ENCODE results near the gene EDA.
A peak's percentile ranks its signal among the peaks of the same experiment; 100 is the strongest.

Gene EDA

GRCh38 chrX:70029863-70030262 lies 413.9 kb downstream of the EDA start:
- no peak for DNase-seq

DNA sequence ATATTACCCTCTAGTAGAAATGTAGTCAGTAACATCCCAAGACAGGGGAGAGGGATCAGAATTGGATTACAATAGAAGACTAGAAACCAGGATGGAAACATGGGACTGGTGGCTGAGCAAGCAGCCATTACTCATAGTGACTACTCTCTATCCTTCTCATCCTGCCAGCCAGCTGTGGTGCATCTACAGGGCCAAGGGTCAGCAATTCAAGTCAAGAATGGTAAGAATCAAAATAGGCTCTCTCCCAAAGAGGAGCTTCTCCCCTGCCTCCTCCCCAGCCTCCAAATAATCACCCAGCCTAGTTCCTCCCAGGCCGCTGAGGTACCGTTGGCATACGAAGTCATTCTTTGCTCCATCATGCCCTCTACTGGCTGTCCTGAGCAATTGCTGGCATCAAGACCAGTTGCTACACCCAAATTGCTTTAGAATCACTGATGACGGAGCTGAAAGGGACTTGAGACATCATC lies 414.4 kb downstream of the EDA start:
- DNase-seq = peak; percentile 61

- DNase-seq = no peak
These were observed 416.9 kb downstream of the EDA start for GRCh38 chrX:70032792-70033191.

GRCh38 chrX:70033348-70034051 lies 417.6 kb downstream of the EDA start:
- peak; percentile 42 for DNase-seq

DNA sequence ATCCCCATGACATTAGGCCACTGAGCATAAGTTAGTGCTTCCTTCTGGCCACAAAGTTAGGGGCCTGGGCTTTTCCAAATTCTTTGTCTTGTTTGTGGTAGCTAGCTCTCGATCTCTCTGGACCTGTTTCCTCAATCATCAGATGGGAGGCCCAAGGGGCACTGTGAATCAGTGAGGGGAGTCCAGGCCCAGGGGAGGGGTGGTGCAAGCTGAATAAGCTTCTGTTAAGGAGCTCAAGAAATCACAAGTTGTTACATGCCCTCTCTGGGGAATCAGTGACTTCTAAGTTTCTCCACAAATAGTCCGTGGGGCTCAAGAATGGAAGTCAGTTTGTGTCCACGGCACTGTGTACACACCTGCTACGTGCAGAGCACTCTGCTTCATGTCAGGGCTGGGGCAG lies 418.7 kb downstream of the EDA start:
- no peak for DNase-seq

DNA sequence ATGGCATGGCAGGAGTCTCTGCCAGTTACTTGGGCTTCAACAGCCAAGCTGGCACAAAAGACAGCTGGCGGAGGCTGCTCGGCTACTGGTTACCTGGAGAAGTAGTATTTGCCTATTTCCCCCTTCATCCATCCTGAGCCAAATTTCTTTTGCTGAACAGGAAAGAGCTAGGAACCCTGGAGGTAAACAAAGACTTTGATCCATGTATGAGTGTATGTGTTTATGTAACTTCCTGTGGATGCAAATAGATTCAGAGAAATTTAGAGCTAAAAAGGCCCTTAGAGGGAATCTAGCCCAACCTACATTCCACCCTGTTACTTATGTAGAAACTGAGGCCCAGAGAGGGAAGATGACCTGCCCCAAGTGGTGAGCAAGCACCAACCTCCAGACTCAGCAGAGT lies 422.6 kb downstream of the EDA start:
- no peak for DNase-seq

DNA sequence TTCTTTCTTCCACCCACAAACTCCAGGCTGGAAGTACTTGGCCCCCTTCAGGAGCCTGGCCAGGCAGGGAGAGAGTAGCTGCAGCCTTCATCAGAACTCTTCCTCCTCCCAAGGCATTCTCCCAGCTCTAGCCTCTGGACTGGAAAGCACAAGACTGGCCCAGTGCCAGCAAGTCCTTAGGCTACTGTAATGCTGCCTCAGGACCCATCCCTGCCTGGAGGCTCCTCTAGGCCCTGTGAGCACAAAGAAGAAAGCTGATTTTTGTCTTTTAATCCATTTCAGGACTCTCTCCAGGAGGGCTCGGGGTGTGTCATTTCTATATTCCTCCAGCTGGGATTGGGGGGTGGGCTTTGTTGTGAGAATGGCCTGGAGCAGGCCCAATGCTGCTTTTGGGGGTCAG lies 423.0 kb downstream of the EDA start:
- no peak for DNase-seq

- DNase-seq = no peak
These were observed 423.8 kb downstream of the EDA start for GRCh38 chrX:70039758-70040157.

DNA sequence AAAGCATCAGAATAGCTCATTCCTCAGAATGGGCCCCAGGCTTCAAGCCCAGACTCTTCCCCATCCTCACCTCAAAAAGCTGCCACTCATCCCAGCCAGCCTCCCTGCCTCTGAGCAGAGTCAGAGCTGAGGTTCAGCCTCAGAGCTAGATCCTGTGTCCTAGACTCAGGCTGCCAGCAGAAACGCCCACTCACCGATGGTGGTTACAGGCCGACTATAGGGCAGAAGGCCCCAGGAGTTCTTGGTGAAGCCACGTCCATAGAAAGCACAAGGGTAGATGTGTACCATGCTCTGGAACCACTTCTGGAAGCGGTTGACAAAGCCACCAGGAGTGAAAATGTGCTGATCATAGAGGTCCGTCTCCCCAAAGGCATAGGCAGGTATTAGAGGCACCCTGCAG lies 426.1 kb downstream of the EDA start:
- DNase-seq = no peak

GRCh38 chrX:70042399-70043371 lies 426.8 kb downstream of the EDA start:
- DNase-seq = no peak

GRCh38 chrX:70043685-70044084 lies 427.8 kb downstream of the EDA start:
- DNase-seq = no peak

DNA sequence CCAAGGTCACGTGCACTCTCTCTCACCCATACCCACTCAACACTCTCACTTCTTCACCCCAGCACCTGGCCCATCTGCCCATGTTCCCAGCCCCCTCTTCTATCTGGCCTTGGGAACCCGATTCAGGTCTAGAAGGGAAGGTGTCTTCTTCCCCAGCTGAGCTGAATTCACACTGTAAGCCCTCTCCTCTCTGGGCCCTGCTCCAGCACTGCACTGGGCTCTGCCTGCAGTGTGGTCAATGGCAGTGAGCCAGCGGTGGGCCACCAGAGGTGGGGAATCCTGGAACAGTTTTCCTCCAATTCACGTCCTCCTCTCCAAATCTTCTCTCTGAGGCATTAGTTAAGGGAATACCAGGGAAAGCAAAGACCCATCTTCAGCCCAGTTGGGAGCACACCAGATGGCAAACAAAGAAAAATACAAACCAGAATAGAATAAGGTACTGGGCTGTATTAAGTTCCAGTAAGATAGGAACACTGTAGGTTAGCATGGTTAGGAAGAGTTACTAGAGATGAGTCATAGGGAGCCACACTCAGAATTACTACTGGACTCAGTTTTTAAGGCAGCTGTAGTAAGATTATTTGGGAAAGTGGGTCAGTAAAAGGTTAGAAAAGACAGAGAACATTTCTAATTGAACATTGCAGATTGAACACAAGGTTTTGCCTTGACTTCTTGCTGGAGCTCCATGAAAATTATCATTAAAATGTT lies 428.8 kb downstream of the EDA start:
- DNase-seq = no peak

DNA sequence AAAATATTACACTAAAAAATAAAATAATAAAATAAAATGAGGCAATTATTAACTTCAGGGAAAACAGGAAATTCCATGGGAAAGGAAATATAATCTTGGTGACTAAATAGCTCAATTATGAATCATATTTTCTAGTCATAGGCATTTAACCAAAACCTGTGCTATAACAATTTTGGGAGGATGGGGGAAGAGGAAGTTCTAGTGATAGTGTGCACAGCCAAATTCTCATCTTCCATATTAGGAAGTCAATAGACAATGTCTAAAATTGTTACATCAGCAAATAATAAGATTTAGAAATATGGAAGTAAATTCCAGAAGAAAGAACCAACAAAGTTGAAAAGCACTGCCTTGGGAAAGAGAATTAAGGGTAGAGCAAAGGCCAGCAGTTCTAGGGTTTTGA lies 431.1 kb downstream of the EDA start:
- no peak for DNase-seq

DNA sequence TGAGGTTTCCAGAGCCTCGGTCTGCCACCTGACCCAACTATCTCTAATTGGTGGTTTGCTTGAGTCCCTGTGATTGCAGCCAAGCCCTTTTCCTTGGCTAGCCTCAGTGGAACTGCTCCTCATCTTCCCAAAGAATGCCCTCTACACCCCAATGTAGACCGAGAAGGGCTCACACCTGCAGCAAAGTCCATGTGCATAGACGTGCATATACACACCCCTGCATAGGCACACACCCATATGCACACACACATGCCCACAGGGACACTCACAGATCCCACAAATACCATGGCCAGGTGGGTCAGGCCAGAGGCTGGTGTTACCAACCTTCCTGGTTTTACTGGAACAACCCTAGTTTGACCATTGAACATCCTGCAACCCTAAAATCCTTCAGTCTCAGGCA lies 433.5 kb downstream of the EDA start:
- DNase-seq = no peak

DNA sequence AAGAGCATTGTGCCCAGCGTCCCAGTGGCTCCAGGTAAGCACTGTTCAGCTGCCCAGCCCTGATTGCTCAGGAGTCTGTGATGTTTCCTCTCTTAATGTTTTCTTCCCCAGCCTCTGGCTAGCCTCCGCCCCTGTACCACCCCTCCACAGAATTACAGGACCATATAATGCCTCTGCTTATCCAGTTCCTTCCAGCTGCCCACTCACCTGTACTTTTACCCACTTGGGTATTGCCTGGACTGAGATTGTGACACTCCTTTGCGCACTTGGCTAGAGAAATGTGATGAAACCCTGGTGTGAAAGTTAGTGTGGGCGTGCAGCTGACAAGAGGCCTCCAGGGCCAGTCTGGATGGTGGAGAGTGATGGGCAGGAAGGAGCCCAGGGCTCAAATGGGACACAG lies 434.0 kb downstream of the EDA start, which contains the start of gene AWAT2:
Gene AWAT2, minus strand, starts transcription at position 14 of the 400 bp plus-strand sequence. Its CDS starts 6 bp downstream, at position 8.
- DNase-seq = no peak

DNA sequence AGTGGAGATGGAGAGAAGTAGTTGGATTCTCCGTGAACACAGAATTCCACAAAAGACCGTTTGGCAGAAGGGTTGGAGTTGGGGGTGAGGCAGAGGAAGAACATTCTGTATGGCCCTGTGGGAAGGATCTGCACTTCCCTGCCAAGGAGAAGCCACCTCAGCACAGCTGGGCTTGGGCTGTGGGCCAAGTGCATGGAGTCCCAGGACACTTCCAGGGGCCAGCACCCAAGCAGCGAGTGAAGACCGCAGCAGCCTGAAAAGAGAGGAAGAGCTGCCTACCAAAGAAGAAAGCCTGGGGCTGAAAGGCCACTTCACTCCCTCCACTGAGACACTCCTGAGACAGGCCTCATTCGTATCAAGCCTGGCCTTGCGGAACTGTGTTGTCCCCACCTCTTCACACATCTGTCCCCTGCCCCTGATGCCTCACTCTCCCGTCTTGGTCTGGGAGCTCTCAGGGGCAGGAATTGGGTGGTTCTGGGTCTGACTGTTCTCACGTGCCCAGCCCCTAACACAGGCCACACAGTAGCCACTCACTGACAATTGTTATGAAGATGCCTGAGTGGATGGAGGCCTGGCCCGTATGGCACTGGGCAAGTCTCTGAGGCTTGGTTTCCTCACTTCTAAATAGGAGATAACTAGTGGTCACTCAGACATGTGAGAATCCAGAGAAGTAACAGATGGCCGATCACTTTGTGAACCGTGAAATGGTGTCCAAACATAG lies 437.1 kb downstream of the EDA start:
- DNase-seq = no peak

GRCh38 chrX:70054391-70054790 lies 438.5 kb downstream of the EDA start:
- DNase-seq = no peak

GRCh38 chrX:70062076-70062475 lies 446.2 kb downstream of the EDA start, which contains the start of gene OTUD6A:
TSS of gene OTUD6A (plus strand) at chrX:70062457. CDS start at chrX:70062525, 68 bp downstream.
- DNase-seq = no peak

- DNase-seq = no peak
These were observed 447.1 kb downstream of the EDA start for GRCh38 chrX:70062961-70063550.

DNA sequence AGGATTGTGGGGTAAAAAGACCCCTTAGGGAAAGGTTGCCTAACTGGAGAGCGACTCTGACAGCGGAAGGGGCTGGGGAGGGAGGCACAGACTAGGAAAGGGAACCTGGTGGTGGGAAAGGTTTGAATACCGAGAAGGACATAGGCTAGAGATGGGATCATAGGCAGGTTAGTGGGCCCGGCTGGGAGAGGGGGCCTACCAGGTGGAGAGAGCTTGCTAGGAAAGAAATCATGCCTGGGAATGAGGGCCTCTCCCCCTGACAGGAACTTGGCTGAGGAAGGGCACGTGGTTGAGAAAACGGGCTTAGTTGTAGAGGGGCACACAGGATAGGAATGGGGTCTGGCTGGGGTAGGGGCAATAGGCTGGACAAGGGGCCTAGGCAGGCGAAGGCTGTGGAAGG lies 450.7 kb downstream of the EDA start:
- no peak for DNase-seq

DNA sequence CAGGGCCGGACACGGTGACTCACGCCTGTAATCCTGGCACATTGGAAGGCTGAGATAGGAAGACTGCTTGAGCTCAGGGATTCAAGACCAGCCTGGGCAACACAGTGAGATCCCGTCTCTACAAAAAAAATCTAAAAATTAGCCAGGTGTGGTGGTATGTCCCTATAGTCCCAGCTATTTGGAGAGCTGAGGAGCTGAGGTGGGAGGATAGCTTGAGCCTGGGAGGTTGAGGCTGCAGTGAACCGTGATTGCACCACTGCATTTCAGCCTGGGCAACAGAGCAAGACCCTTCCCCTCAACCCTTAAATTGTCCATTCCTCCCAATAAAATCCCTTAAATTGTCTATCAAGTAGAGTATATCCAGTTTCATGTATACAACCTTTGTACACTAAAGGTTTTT lies 463.4 kb downstream of the EDA start:
- DNase-seq = no peak

- DNase-seq = no peak
These were observed 464.0 kb downstream of the EDA start for GRCh38 chrX:70079870-70080269.

All from hematopoietic multipotent progenitor cell treated with erythropoietin and hydrocortisone succinate and interleukin-3 and kit ligand, for 8 days (in vitro differentiated cells).